ENCODE data around the gene OR12D1. TPM values are rescaled to one million over a fixed set of nuclear protein-coding genes. Genes with fewer than 3 reads are reported as not detected.

Gene OR12D1
- total RNA-seq, 1 donor from 2014 or later = not detected

GRCh38 chr6:29447670-29448069 is 32.9 kb downstream of the OR12D1 start:
- TF ChIP-seq CTCF (IDR thresholded peaks at IDR 0.05) = no peak
- Mint-ChIP-seq H3K9me3 (ENCODE audit: unreplicated experiment) (peaks cover 18% of the 10 kb centered on the region), H3K27ac (ENCODE audit: unreplicated experiment) (no peak overlapping the region), H3K4me1 (ENCODE audit: unreplicated experiment) (no peaks in the 10 kb centered on the region), H3K4me3 (ENCODE audit: unreplicated experiment) (no peak overlapping the region), H3K27me3 (ENCODE audit: unreplicated experiment) (no peaks in the 10 kb centered on the region), H3K36me3 (ENCODE audit: unreplicated experiment) (no peaks in the 10 kb centered on the region)
- no peak for DNase-seq (ENCODE audit: extremely low spot score, unreplicated experiment)

GRCh38 chr6:29451471-29452193 is 36.9 kb downstream of the OR12D1 start:
- no peaks in the 10 kb centered on the region for H3K4me1 Mint-ChIP-seq (ENCODE audit: unreplicated experiment)
- peaks cover 10% of the 10 kb centered on the region for H3K9me3 Mint-ChIP-seq (ENCODE audit: unreplicated experiment)
- H3K36me3 Mint-ChIP-seq (ENCODE audit: unreplicated experiment) = no peaks in the 10 kb centered on the region
- H3K4me3 Mint-ChIP-seq (ENCODE audit: unreplicated experiment) = no peak overlapping the region
- no peaks in the 10 kb centered on the region for H3K27me3 Mint-ChIP-seq (ENCODE audit: unreplicated experiment)
- TF ChIP-seq CTCF (IDR thresholded peaks at IDR 0.05) = no peak
- no peak overlapping the region for H3K27ac Mint-ChIP-seq (ENCODE audit: unreplicated experiment)
- no peak for DNase-seq (ENCODE audit: extremely low spot score, unreplicated experiment)

GRCh38 chr6:29456971-29457370 is 42.2 kb downstream of the OR12D1 start, which contains the start of the genes OR11A1 and OR2H1:
OR11A1 (minus strand) TSS chr6:29457071; CDS start chr6:29427641, 29,430 bp downstream.
OR2H1 (plus strand) TSS chr6:29457155; CDS start chr6:29461770, 4,615 bp downstream.
- Mint-ChIP-seq H3K27ac (ENCODE audit: unreplicated experiment) (no peak within 1 kb of the TSS), H3K4me1 (ENCODE audit: unreplicated experiment) (no peaks in the 10 kb centered on the region), H3K4me3 (ENCODE audit: unreplicated experiment) (no peak within 1 kb of the TSS), H3K36me3 (ENCODE audit: unreplicated experiment) (no peaks in the 10 kb centered on the region), H3K9me3 (ENCODE audit: unreplicated experiment) (no peaks in the 10 kb centered on the region), H3K27me3 (ENCODE audit: unreplicated experiment) (no peaks in the 10 kb centered on the region)
- TF ChIP-seq CTCF (IDR thresholded peaks at IDR 0.05) = no peak
- no peak for DNase-seq (ENCODE audit: extremely low spot score, unreplicated experiment)

- no peak for TF ChIP-seq CTCF (IDR thresholded peaks at IDR 0.05)
- H3K4me3 Mint-ChIP-seq (ENCODE audit: unreplicated experiment) = no peak overlapping the region
- H3K9me3 Mint-ChIP-seq (ENCODE audit: unreplicated experiment) = no peaks in the 10 kb centered on the region
- no peak overlapping the region for H3K27ac Mint-ChIP-seq (ENCODE audit: unreplicated experiment)
- H3K4me1 Mint-ChIP-seq (ENCODE audit: unreplicated experiment) = no peaks in the 10 kb centered on the region
- H3K36me3 Mint-ChIP-seq (ENCODE audit: unreplicated experiment) = no peaks in the 10 kb centered on the region
- H3K27me3 Mint-ChIP-seq (ENCODE audit: unreplicated experiment) = no peaks in the 10 kb centered on the region
- DNase-seq (ENCODE audit: extremely low spot score, unreplicated experiment) = no peak
Observed at GRCh38 chr6:29461021-29461814, 46.5 kb downstream of the OR12D1 start.

GRCh38 chr6:29462022-29462421 is 47.3 kb downstream of the OR12D1 start:
- H3K9me3 Mint-ChIP-seq (ENCODE audit: unreplicated experiment) = no peaks in the 10 kb centered on the region
- H3K36me3 Mint-ChIP-seq (ENCODE audit: unreplicated experiment) = no peaks in the 10 kb centered on the region
- TF ChIP-seq CTCF (IDR thresholded peaks at IDR 0.05) = no peak
- H3K4me1 Mint-ChIP-seq (ENCODE audit: unreplicated experiment) = no peaks in the 10 kb centered on the region
- H3K4me3 Mint-ChIP-seq (ENCODE audit: unreplicated experiment) = no peak overlapping the region
- no peak overlapping the region for H3K27ac Mint-ChIP-seq (ENCODE audit: unreplicated experiment)
- H3K27me3 Mint-ChIP-seq (ENCODE audit: unreplicated experiment) = no peaks in the 10 kb centered on the region
- no peak for DNase-seq (ENCODE audit: extremely low spot score, unreplicated experiment)

Data from osteocyte (in vitro differentiated cells).